HUES64 (cell line): Measurements from ENCODE around the gene NHSL2.
"Not testable (repeated sequence)": the region's sequence is repeated elsewhere in the genome, so short reads cannot be mapped to it uniquely, and the experiment has no call there.

Experiments
- H3K27ac ChIP-seq: 2 replicates; pipeline ENCODE4 v1.7.0; 2013; ENCODE audit warnings: low read depth, low read length, inconsistent platforms
- H3K27me3 ChIP-seq: 2 replicates; pipeline ENCODE4 v1.6.1; 2013; ENCODE audit warnings: mild to moderate bottlenecking, low read length; ENCODE audit not compliant: insufficient read depth
- H3K36me3 ChIP-seq: 2 replicates; pipeline ENCODE4 v1.6.1; 2013; ENCODE audit warnings: mild to moderate bottlenecking, low read length; ENCODE audit not compliant: insufficient read depth
- H3K4me1 ChIP-seq: 2 replicates; pipeline ENCODE4 v1.6.1; 2013; ENCODE audit warnings: mild to moderate bottlenecking, low read length, moderate library complexity; ENCODE audit not compliant: insufficient read depth
- H3K4me3 ChIP-seq: 2 replicates; pipeline ENCODE4 v1.5.1; 2013; ENCODE audit warnings: mild to moderate bottlenecking, low read length, moderate library complexity
- H3K9ac ChIP-seq: 2 replicates; pipeline ENCODE4 v1.6.1; 2013; ENCODE audit warnings: mild to moderate bottlenecking, low read depth, low read length
- H3K9me3 ChIP-seq: 2 replicates; pipeline ENCODE4 v1.6.1; 2013; ENCODE audit warnings: low read depth, low read length; ENCODE audit not compliant: insufficient read depth
- WGBS: fragments of 150-250, 120-280 bp; methylation state at CpG from one replicate; pipeline ENCODE4 v1.1.7; 2013; ENCODE audit warnings: missing lambda C conversion rate; 5-methylcytosine and 5-hydroxymethylcytosine counted together

Gene NHSL2

GRCh38 chrX:71949844-71950445 is 39.3 kb downstream of the NHSL2 start:
- no peaks in the 10 kb centered on the region for H3K27me3 ChIP-seq
- WGBS, result 93% methylated on average over 10 of the region's 10 CpGs
- H3K4me1 ChIP-seq, result peaks cover 44% of the 10 kb centered on the region

DNA sequence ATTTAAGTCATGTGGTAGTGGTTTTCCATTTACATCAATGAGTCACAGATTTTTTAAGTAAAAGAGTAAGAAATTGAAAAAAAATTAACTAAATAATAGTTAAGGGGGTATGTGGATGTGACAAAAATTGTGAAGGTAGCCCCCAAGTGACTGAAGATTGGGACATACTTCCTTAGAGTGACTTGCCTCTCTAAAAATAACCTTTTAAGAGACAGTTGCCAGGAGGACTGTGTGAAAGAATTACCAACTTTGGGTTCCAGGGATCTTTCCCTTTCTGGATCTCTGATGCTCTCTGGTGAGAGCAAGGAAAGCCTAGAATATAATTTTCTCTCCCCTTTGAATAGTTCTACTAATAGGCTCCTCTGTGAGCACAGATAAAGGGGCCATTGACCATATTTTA is 42.7 kb downstream of the NHSL2 start:
- Histone ChIP-seq H3K36me3 (peaks cover 4% of the 10 kb centered on the region; the same call in 1 of the 2 replicates), H3K9me3 (no peaks in the 10 kb centered on the region), H3K4me3 (no peak overlapping the region), H3K27me3 (no peaks in the 10 kb centered on the region), H3K4me1 (peaks cover 66% of the 10 kb centered on the region), H3K9ac (no peak overlapping the region), H3K27ac (no peak overlapping the region; the same call in 1 of the 2 replicates)

More at GRCh38 chrX:71949844-71950445, 39.3 kb downstream of the NHSL2 start:
- H3K9me3 ChIP-seq, result no peaks in the 10 kb centered on the region
- no peak overlapping the region for H3K27ac ChIP-seq
- no peak overlapping the region for H3K9ac ChIP-seq
- no peak overlapping the region for H3K4me3 ChIP-seq
- no peaks in the 10 kb centered on the region for H3K36me3 ChIP-seq

DNA sequence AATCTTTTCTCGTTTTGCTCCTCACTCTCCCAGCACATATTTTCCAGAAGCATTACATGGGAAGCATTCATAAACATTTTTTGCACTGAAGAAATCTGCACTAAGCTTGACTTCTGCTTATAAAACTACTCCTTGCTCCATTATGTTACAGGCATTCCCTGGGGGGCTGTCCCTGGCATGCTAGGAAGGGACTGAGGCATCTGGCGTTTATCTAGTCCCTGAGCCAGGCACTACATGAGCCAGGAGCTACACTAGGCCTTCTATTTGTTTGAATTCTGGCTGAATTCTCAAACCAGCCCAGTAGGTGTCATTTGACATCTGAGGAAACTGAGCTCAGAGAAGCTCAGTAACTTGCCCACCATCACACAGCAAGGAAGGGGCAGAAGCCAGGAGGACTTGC is 43.3 kb downstream of the NHSL2 start:
- H3K4me3 ChIP-seq, result no peak overlapping the region
- H3K27me3 ChIP-seq, result no peaks in the 10 kb centered on the region
- H3K9ac ChIP-seq, result no peak overlapping the region
- H3K36me3 ChIP-seq, result peaks cover 4% of the 10 kb centered on the region; the same call in 1 of the 2 replicates
- H3K9me3 ChIP-seq, result no peaks in the 10 kb centered on the region
- WGBS, result 89% methylated on average over 2 of the region's 2 CpGs
- H3K27ac ChIP-seq, result peak overlapping the region; percentile 6; the same call in 1 of the 2 replicates
- peaks cover 71% of the 10 kb centered on the region for H3K4me1 ChIP-seq

- no peaks in the 10 kb centered on the region for H3K9me3 ChIP-seq
- peaks cover 71% of the 10 kb centered on the region for H3K4me1 ChIP-seq
- H3K36me3 ChIP-seq, result peaks cover 4% of the 10 kb centered on the region; the same call in 1 of the 2 replicates
- 76% methylated on average over 2 of the region's 2 CpGs for WGBS
- H3K9ac ChIP-seq, result no peak overlapping the region
- peak overlapping the region; percentile 6; the same call in 1 of the 2 replicates for H3K27ac ChIP-seq
- no peaks in the 10 kb centered on the region for H3K27me3 ChIP-seq
- no peak overlapping the region for H3K4me3 ChIP-seq
Observed at GRCh38 chrX:71954458-71954857, 43.8 kb downstream of the NHSL2 start.

DNA sequence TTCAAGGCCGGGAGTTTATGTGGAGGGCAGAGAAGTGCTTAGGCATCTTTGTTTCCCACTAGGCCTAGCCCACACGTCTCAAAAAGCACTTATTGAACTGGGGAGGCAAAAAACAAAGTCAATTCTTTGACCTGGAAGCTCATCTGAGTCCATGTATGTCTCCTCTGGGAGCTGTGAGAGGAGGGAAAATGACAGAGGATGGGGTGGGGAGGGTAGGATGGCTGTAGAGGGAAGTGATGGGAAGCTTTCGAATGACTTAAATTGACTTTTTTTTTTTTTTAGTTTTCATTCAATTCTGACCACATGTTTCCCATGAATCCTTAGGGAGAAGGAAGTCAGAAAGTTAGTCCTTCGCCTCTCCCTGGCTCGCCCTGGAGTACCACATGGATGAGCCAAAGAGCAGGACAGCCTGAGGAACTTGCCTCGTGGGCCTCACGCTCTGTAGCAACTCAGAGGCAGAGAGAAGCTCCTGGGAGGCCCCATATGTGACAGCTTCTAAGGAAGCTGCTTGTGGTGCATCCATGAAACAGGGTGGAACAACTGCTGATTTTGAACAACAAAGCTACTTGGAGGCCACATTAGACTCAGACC is 45.0 kb downstream of the NHSL2 start:
- peaks cover 68% of the 10 kb centered on the region for H3K4me1 ChIP-seq
- H3K27ac ChIP-seq, result no peak overlapping the region
- H3K4me3 ChIP-seq, result no peak overlapping the region
- no peaks in the 10 kb centered on the region for H3K9me3 ChIP-seq
- H3K36me3 ChIP-seq, result peaks cover 4% of the 10 kb centered on the region; the same call in 1 of the 2 replicates
- H3K27me3 ChIP-seq, result no peaks in the 10 kb centered on the region
- H3K9ac ChIP-seq, result no peak overlapping the region
- WGBS, result 87% methylated on average over 6 of the region's 7 CpGs

DNA sequence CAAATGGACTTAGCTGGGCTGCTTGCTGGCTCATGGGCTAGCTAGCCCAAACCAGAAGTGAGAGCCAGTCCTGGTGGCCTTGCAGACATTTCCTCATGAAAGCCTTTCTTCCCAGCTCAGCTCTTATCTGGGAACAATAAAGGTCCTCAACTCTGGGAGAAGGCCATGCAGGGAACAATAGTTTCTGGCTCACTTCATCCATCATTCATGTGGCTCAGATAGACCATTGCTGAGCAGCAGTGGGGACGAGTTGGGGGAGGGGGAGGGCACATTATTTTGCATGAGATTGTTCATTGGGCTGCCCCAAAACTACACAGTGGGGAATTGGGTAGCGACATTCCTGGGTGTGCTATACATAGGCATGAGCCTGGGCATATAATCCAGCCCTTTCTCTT is 47.6 kb downstream of the NHSL2 start:
- H3K9ac ChIP-seq, result peak overlapping the region; percentile 89
- 26% methylated on average over 2 of the region's 2 CpGs for WGBS

DNA sequence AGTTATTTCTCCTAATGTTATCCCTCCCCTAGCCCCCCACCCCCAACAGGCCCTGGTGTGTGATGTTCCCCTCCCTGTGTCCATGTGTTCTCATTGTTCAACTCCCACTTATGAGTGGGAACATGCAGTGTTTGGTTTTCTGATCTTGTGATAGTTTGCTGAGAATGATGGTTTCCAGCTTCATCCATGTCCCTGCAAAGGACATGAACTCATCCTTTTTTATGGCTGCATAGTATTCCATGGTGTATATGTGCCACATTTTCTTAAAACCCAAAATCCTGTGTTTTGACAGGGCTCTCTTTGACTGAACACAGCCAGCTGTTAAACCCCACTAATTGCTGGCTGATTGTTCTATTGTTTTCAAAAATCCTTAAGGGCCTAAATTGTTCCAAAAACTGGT is 53.5 kb downstream of the NHSL2 start:
- H3K4me1 ChIP-seq, H3K27me3 ChIP-seq, H3K9ac ChIP-seq, H3K4me3 ChIP-seq, H3K27ac ChIP-seq, H3K36me3 ChIP-seq, H3K9me3 ChIP-seq: not testable (repeated sequence)

More for the DNA sequence above, 47.6 kb downstream of the NHSL2 start:
- H3K27ac ChIP-seq, result peak overlapping the region; percentile 100
- H3K9me3 ChIP-seq, result no peaks in the 10 kb centered on the region
- peak overlapping the region; percentile 52 for H3K4me3 ChIP-seq
- H3K36me3 ChIP-seq, result peaks cover 4% of the 10 kb centered on the region; the same call in 1 of the 2 replicates
- H3K4me1 ChIP-seq, result peaks cover 52% of the 10 kb centered on the region
- no peaks in the 10 kb centered on the region for H3K27me3 ChIP-seq

DNA sequence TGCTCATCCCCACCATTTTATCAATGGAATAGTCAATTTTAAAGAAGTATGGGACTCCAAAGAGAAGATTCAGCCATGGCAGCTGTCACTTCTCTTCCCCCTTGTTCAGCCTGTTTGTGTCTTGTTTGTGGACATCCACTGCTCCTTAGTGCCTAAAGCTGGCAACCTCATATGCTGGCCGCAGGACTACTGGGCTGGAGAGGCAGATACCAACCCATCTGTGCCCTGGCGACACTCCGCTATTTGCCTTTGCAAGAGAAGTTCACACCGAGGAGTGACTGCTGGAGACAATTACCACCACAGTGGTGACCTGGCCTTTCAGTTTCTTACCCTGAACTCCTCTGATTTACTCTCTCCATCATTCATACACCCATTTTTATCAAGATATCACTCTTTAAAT is 64.3 kb downstream of the NHSL2 start:
- no peaks in the 10 kb centered on the region for H3K36me3 ChIP-seq
- no peak overlapping the region for H3K4me3 ChIP-seq
- no peaks in the 10 kb centered on the region for H3K27me3 ChIP-seq
- H3K9ac ChIP-seq, result no peak overlapping the region
- H3K9me3 ChIP-seq, result no peaks in the 10 kb centered on the region
- 91% methylated on average over 4 of the region's 4 CpGs for WGBS
- H3K4me1 ChIP-seq, result 0 out of 2 replicates have a peak, but pooled peaks cover 12% of the 10 kb centered on the region
- no peak overlapping the region for H3K27ac ChIP-seq

DNA sequence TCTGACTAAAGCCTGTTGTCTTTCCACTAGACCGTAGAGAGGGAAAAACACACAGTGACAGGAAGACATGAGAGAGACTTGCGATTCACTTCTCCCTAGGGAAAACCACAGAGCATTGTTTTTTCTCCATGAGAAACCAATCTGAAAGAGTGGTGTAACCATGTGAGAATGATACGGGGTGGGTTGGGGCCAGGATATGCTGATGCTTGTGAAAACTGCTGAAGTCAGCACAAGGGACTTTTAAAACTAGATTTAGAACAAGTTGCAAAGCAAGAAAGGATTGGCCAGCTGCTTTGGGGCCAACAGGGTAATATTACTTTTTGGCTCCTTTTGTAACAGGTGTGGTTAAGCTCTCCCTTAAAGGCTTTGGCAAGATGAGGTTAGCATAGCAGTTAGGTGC is 66.1 kb downstream of the NHSL2 start:
- Histone ChIP-seq H3K4me3 (no peak overlapping the region), H3K9ac (no peak overlapping the region), H3K4me1 (0 out of 2 replicates have a peak, but pooled peaks cover 12% of the 10 kb centered on the region), H3K36me3 (no peaks in the 10 kb centered on the region), H3K9me3 (no peaks in the 10 kb centered on the region), H3K27ac (no peak overlapping the region), H3K27me3 (no peaks in the 10 kb centered on the region)
- WGBS, result 57% methylated on average over 3 of the region's 3 CpGs

DNA sequence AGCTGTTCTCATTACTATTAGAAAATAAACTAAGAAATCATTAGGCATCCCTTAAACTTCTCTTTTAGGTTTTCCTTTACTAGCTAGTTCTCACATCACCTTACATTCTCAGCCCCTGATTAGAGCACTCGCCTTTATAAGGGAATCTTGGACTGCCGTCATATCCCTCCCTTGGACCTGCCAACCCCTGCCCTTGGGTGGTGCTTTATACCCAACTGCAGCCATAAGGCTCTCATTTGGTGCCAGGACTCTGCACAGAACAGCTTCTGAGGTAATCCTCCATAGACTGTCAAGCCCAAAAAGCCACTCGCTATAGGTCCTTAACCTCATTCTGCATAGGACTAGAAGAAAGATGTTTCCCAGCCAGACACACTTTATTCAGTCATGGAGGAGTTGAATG is 67.5 kb downstream of the NHSL2 start:
- WGBS, result 90% methylated on average over 3 of the region's 3 CpGs
- no peaks in the 10 kb centered on the region for H3K9me3 ChIP-seq

GRCh38 chrX:71989768-71990426 is 79.3 kb downstream of the NHSL2 start:
- no peak overlapping the region for H3K4me3 ChIP-seq
- 69% methylated on average over 9 of the region's 9 CpGs for WGBS
- no peaks in the 10 kb centered on the region for H3K27me3 ChIP-seq
- H3K36me3 ChIP-seq, result no peaks in the 10 kb centered on the region
- no peak overlapping the region for H3K27ac ChIP-seq
- H3K9me3 ChIP-seq, result 0 out of 2 replicates have a peak, but pooled peaks cover 3% of the 10 kb centered on the region
- peaks cover 17% of the 10 kb centered on the region for H3K4me1 ChIP-seq
- no peak overlapping the region for H3K9ac ChIP-seq

More for the DNA sequence above, 67.5 kb downstream of the NHSL2 start:
- no peak overlapping the region for H3K9ac ChIP-seq
- no peak overlapping the region for H3K27ac ChIP-seq
- no peak overlapping the region for H3K4me3 ChIP-seq
- H3K4me1 ChIP-seq, result 0 out of 2 replicates have a peak, but pooled peaks cover 8% of the 10 kb centered on the region
- H3K27me3 ChIP-seq, result no peaks in the 10 kb centered on the region
- no peaks in the 10 kb centered on the region for H3K36me3 ChIP-seq
